ENCODE data around the gene RNF182. TPM values are rescaled to one million over a fixed set of nuclear protein-coding genes. Genes with fewer than 3 reads are reported as not detected.

RNF182 gene
- 0.10 TPM in 1 of 2 replicates, not detected in the other for total RNA-seq
- 0.07 TPM for total RNA-seq (2013)
- 0.12 TPM in 1 of 2 replicates, not detected in the other for polyA plus RNA-seq
- 0.07 TPM in 1 of 2 replicates, not detected in the other for polyA minus RNA-seq

GRCh38 chr6:13924949-13925881, at the start of gene RNF182:
Gene RNF182, plus strand, starts transcription at chr6:13924952. Its CDS starts 52,168 bp downstream, at chr6:13977120.
- peak; percentile 77 for ATAC-seq (ENCODE audit: low read depth)
- Histone ChIP-seq H4K20me1 (ENCODE audit: control insufficient read depth, insufficient read depth, low read length, poor library complexity, severe bottlenecking) (no peaks in the 10 kb centered on the region), H3K9ac (ENCODE audit: low read length) (peak within 1 kb of the TSS; percentile 61), H3K4me2 (replicated peaks; ENCODE audit: low read depth, low read length, poor library complexity, severe bottlenecking) (peak within 1 kb of the TSS; percentile 79), H2AFZ (ENCODE audit: insufficient read depth, low read depth, low read length, poor library complexity, severe bottlenecking) (peak within 1 kb of the TSS; percentile 64), H3K4me3 (ENCODE audit: control extremely low read depth in 1 of 5, extremely low read depth in 1 of 5, insufficient read depth in 1 of 5, low read depth in 2 of 5, low read length in 4 of 5) (peak within 1 kb of the TSS; percentile 15 to 65 (median 46)), H3K79me2 (ENCODE audit: control insufficient read depth, insufficient read depth, low read length) (no peaks in the 10 kb centered on the region), H3K27me3 (replicated peaks in 1 of 4; ENCODE audit: control extremely low read depth in 1 of 4, control insufficient read depth in 3 of 4, insufficient read depth in 4 of 4, low read length in 3 of 4) (peaks cover 0 to 54% (median 41%) of the 10 kb centered on the region in 4 experiments), H3K4me1 (ENCODE audit: control insufficient read depth in 2 of 2, insufficient read depth in 2 of 2, low read length in 2 of 2) (peaks cover 15 to 22% of the 10 kb centered on the region in 2 donors), H3K9me3 (ENCODE audit: control extremely low read depth in 1 of 3, control insufficient read depth in 2 of 3, insufficient read depth in 1 of 3, low read length in 2 of 3) (peaks cover 0 to 5% (median 4%) of the 10 kb centered on the region in 3 donors), H3K27ac (ENCODE audit: low read length in 2 of 2) (no peak within 1 kb of the TSS), H3K36me3 (replicated peaks in 1 of 2; ENCODE audit: control extremely low read depth in 1 of 2, control insufficient read depth in 1 of 2, extremely low read depth in 1 of 2, insufficient read depth in 2 of 2, low read length in 1 of 2) (no peaks in the 10 kb centered on the region)
- TF ChIP-seq CTCF (IDR thresholded peaks at IDR 0.05) (no peak), EZH2 (IDR thresholded peaks at IDR 0.05; ENCODE audit: borderline replicate concordance, insufficient read depth, low read depth, low read length, poor library complexity, severe bottlenecking) (no peak)
- Mint-ChIP-seq H3K27ac (peak within 1 kb of the TSS; percentile 50), H3K9me3 (ENCODE audit: insufficient read depth) (no peaks in the 10 kb centered on the region), H3K4me1 (peaks cover 13% of the 10 kb centered on the region), H3K27me3 (peaks cover 61% of the 10 kb centered on the region), H3K4me3 (peak within 1 kb of the TSS; percentile 90)
- WGBS (ENCODE audit: insufficient coverage), result 4% methylated on average over 45 of the region's 65 CpGs
- peak; percentile 58 for DNase-seq
- ChIA-PET POLR2A (no interaction called here), CTCF (interaction anchor here (0.9 to 4.1 kb wide), 6 partner anchors 14 to 219 kb away, joined by 3 to 33 read pairs (median 8); no protein-coding TSS in a partner anchor)
- intact Hi-C loops (cut with micrococcal nuclease), result loop anchor here (5.0 kb wide), 1 partner anchor 117 kb away; no protein-coding TSS in a partner anchor

DNA sequence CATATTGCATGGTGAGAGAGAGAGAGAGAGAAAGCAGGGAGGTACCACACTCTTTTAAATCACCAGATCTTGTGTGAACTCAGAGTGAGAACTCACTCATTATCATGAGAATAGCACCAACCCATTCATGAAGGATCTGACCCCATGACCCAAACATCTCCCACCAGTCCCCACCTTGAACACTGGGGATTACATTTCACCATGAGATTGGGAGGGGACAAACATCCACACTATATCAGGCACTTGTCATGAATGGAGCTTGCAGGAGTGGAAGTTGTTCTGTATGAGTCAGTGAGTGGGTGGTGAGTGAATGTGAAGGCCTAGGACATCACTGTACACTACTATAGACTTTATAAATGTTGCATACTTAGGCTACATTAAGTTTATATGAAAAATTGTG, 47.7 kb upstream of the RNF182 start:
- Histone ChIP-seq H3K27ac (ENCODE audit: low read length in 2 of 2) (no peak overlapping the region), H3K4me2 (replicated peaks; ENCODE audit: low read depth, low read length, poor library complexity, severe bottlenecking) (no peak overlapping the region), H2AFZ (ENCODE audit: insufficient read depth, low read depth, low read length, poor library complexity, severe bottlenecking) (no peak overlapping the region), H3K4me3 (ENCODE audit: control extremely low read depth in 1 of 5, extremely low read depth in 1 of 5, insufficient read depth in 1 of 5, low read depth in 2 of 5, low read length in 4 of 5) (no peak overlapping the region), H3K36me3 (replicated peaks in 1 of 2; ENCODE audit: control extremely low read depth in 1 of 2, control insufficient read depth in 1 of 2, extremely low read depth in 1 of 2, insufficient read depth in 2 of 2, low read length in 1 of 2) (no peaks in the 10 kb centered on the region), H3K9me3 (ENCODE audit: control extremely low read depth in 1 of 3, control insufficient read depth in 2 of 3, insufficient read depth in 1 of 3, low read length in 2 of 3) (peaks cover 0 to 5% (median 0%) of the 10 kb centered on the region in 3 donors), H3K4me1 (ENCODE audit: control insufficient read depth in 2 of 2, insufficient read depth in 2 of 2, low read length in 2 of 2) (peaks cover 15 to 20% of the 10 kb centered on the region in 2 donors), H3K79me2 (ENCODE audit: control insufficient read depth, insufficient read depth, low read length) (no peaks in the 10 kb centered on the region), H3K27me3 (replicated peaks in 1 of 4; ENCODE audit: control extremely low read depth in 1 of 4, control insufficient read depth in 3 of 4, insufficient read depth in 4 of 4, low read length in 3 of 4) (peaks cover 0 to 4% (median 0%) of the 10 kb centered on the region in 4 experiments), H3K9ac (ENCODE audit: low read length) (no peak overlapping the region), H4K20me1 (ENCODE audit: control insufficient read depth, insufficient read depth, low read length, poor library complexity, severe bottlenecking) (no peaks in the 10 kb centered on the region)
- H3K4me3 Mint-ChIP-seq, result no peak overlapping the region
- H3K27me3 Mint-ChIP-seq, result peaks cover 5% of the 10 kb centered on the region
- H3K9me3 Mint-ChIP-seq (ENCODE audit: insufficient read depth), result peaks cover 2% of the 10 kb centered on the region
- intact Hi-C loops (cut with micrococcal nuclease), result no loop called here
- H3K27ac Mint-ChIP-seq, result no peak overlapping the region
- peaks cover 19% of the 10 kb centered on the region for H3K4me1 Mint-ChIP-seq
- ChIA-PET CTCF (no interaction called here), POLR2A (no interaction called here)
- DNase-seq, result no peak
- TF ChIP-seq EZH2 (IDR thresholded peaks at IDR 0.05; ENCODE audit: borderline replicate concordance, insufficient read depth, low read depth, low read length, poor library complexity, severe bottlenecking) (no peak), CTCF (IDR thresholded peaks at IDR 0.05) (no peak)
- ATAC-seq (ENCODE audit: low read depth), result no peak

All from B cell (primary cell).